SHP77 (cell line): Measurements from ENCODE around the gene FBXO2.

Source experiments
- DNase-seq, 2 experiments: peaks; one replicate each; lab custom pipeline; 2025; lab: John Stamatoyannopoulos, UW

The FBXO2 gene

GRCh38 chr1:11682287-11682771 lies 28.1 kb upstream of the FBXO2 start:
- no peak for DNase-seq

GRCh38 chr1:11681071-11681771 lies 27.0 kb upstream of the FBXO2 start, which contains the start of gene MAD2L2:
Gene MAD2L2 (minus strand): TSS chr1:11681148. CDS start chr1:11680601, 547 bp downstream.
- DNase-seq = peak; percentile 76 to 82

- DNase-seq = peak; percentile 28 to 49
These were observed 26.2 kb upstream of the FBXO2 start for GRCh38 chr1:11680270-11681070.

GRCh38 chr1:11678442-11678841 lies 24.2 kb upstream of the FBXO2 start:
- no peak for DNase-seq

- no peak for DNase-seq
These were observed 22.3 kb upstream of the FBXO2 start for GRCh38 chr1:11676386-11677103.

GRCh38 chr1:11675325-11675724 lies 21.1 kb upstream of the FBXO2 start:
- no peak for DNase-seq

- DNase-seq = no peak
These were observed 20.3 kb upstream of the FBXO2 start for GRCh38 chr1:11674488-11674887.

- DNase-seq = no peak
These were observed 19.0 kb upstream of the FBXO2 start for GRCh38 chr1:11673089-11673769.

GRCh38 chr1:11671544-11672286 lies 17.5 kb upstream of the FBXO2 start:
- no peak for DNase-seq

GRCh38 chr1:11671205-11671543 lies 16.9 kb upstream of the FBXO2 start:
- DNase-seq = no peak

GRCh38 chr1:11670747-11671146 lies 16.5 kb upstream of the FBXO2 start:
- no peak for DNase-seq

- DNase-seq = no peak
These were observed 14.3 kb upstream of the FBXO2 start for GRCh38 chr1:11668516-11668915.

- DNase-seq = no peak
These were observed 10.3 kb upstream of the FBXO2 start for GRCh38 chr1:11664336-11665065.

GRCh38 chr1:11661103-11661502 lies 6.9 kb upstream of the FBXO2 start:
- no peak for DNase-seq

- DNase-seq = no peak
These were observed 5.5 kb upstream of the FBXO2 start for GRCh38 chr1:11659748-11660147.

GRCh38 chr1:11658542-11658941 lies 4.3 kb upstream of the FBXO2 start:
- no peak for DNase-seq

- no peak for DNase-seq
These were observed 3.4 kb upstream of the FBXO2 start for GRCh38 chr1:11657654-11658053.

- no peak for DNase-seq
These were observed 945 bp upstream of the FBXO2 start for GRCh38 chr1:11654939-11655808.

- no peak for DNase-seq
These were observed 430 bp downstream of the FBXO2 start for GRCh38 chr1:11653861-11654136.
